DMS114 treated with DMSO at 0.1 percent for 48 hours (cell line): ENCODE results near the gene WNT9A.

Experiments
- DNase-seq: peaks from one replicate; lab custom pipeline; 2025; ENCODE audit not compliant: unreplicated experiment; lab: John Stamatoyannopoulos, UW

The WNT9A gene

DNA sequence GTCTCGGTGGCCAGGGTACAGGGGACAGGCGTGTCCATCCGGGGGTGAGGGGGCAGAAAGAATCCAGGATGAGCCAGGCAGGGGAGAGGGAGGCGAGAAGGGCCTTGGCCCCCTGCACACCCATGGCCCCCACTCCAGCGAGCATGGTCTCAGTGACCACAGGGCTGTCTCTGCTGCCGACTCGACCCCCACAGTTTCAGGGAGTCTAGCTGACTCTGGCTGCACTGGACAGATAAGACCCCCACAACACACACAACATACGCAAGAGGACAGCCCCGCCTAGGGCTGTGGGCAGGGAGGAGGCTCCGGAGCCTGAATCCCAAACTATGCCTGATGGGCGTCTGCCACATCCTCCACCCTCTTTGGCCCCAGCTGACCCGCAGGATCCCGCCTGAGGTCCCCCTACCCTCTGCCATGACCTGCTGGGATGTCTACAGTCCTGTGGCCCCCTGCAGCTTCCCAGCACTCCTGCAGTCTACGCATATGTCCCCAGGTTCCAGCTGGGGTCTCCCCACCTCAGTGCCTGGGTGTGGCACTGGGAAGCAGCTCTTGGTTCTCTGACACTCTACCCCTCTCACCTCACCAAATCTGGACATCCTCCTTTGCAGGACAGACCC, 22.0 kb downstream of the WNT9A start:
- DNase-seq = no peak

- no peak for DNase-seq
These were observed 22.7 kb downstream of the WNT9A start for GRCh38 chr1:227924833-227925574.

DNA sequence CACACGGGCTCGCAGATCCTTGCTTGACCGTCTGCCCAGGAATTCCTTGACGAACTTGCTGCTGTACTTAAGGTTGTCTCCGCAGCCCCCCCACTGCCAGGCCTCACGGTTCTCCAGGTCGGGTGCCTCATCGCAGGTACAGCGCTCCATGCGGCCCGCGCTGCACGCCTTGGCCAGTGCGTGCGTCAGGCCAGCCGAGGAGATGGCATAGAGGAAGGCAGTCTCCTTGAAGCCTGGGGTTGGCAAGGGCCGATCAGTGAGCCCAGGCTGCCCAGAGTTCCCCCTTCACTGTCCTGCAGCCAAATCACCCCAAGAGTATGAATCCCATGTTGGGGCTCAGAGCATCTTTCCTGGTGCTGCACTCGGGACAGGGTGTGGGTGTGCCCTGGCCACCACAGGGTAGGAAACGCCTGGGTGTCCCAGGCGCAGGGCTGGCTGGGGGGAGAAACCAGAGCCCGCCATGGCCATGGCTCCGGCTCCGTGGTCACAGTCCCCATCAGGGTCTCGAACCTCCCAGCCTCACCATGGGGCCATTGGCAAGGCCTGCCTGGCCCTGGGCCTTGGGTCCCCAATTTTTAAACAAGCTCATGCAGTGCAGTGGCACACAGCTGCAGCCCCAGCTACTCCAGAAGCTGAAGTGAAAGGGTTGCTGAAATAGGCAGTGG, 23.4 kb downstream of the WNT9A start:
- no peak for DNase-seq

DNA sequence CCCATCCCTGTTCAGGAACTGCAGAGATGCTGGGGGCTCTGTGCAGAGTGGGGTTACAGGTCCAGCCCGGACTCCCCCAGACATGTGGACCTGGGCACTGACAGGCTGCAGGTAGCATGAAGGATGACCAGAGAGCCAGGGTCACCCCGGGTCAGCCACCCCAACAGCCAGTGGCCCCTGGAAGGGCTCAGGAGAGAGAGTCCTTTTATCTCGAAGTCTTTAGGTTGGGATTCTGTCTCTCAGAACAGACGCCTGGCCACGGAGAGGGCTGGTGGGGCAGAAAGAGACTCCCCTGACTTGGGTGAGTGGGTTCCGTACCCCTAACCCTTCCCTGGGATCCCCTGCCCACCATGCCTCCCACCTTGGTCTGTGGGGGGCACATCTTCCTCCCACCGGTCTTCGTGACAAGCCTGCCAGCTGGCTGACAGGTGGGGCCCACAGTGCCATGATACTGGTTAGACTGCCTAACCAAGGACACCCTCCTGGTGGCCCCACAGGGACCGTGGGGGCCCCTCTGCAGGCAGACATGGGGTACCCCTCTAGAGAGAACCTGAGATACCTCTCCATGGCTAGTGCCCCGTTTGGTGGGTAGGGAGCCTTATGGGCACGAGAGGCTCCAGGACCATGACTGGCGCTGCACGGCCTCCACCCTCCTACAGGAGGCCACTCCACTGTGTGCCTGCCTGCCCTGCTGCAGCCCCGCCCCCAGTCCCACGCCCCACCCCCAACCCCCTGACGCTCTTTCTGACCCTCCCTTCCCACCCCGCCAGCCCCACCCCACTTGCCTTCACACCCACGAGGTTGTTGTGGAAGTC, 24.2 kb downstream of the WNT9A start:
- DNase-seq = no peak

- DNase-seq = no peak
These were observed 25.0 kb downstream of the WNT9A start for GRCh38 chr1:227922501-227923352.

- DNase-seq = no peak
These were observed 26.1 kb downstream of the WNT9A start for GRCh38 chr1:227921461-227922185.

- no peak for DNase-seq
These were observed 26.8 kb downstream of the WNT9A start for GRCh38 chr1:227920896-227921295.

GRCh38 chr1:227920426-227920825, 27.3 kb downstream of the WNT9A start:
- no peak for DNase-seq

- no peak for DNase-seq
These were observed 27.8 kb downstream of the WNT9A start for GRCh38 chr1:227919906-227920305.

DNA sequence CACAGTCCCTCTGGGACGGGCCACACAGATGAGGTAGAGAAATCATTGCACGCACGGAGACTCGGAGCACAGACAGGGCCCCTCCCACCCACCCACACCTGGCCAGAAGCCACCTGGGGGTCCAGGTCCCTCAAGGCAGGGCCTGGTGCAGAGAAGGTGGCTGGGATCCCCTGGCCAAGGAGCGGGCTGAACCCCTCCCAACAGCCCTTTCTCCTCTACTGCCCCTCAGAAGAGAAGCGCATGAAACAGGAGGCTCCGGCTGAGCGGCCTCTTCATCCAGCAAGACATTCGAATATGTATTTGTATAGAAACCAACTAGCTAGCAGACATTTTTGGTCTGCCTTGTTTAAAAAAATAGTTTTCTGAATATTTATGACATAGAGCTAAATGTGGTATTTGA, 29.0 kb downstream of the WNT9A start:
- no peak for DNase-seq

GRCh38 chr1:227918083-227918700, 29.5 kb downstream of the WNT9A start:
- DNase-seq = no peak

DNA sequence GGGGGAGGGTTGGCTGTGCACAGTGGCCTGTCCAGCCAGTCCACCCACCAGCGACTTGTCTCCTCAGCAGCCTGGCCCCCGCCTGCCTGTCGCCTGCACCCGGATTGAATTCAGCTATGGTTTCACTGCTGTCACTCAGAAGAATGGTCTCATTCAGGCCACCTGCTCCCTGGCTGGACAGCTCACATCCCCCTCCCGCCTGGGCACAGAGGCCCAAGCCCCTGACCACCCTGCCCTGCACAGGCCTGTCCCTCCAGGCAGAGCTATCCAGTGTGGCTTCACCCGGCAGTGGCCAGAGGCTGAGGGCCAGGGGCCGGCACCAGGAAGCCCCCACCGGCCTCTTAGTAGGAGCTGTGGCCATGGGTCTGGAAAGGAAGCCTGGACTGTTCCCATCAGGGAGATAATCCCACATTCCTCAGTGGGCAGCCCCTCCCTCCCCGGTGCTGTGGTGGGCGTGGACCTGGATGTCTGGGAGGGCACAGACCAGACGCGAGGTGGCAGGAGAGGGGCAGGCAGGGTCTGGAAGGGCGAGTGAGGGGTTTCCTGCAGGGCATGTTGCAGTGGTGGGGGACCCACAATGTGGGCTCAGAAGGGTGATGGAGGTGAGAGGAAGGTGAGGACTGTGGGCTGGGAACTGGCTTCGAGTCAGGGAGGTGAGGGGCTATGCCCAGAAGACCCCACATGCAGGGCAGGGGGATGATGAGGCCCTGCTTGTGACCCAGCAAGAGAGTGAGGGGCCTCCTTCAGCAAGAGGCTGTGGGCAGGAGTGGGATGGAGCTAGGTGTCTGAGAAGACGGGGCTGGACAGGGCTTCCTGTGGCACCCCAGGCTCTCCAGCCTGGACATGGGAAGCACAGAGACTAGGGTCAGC, 30.4 kb downstream of the WNT9A start:
- DNase-seq = no peak

DNA sequence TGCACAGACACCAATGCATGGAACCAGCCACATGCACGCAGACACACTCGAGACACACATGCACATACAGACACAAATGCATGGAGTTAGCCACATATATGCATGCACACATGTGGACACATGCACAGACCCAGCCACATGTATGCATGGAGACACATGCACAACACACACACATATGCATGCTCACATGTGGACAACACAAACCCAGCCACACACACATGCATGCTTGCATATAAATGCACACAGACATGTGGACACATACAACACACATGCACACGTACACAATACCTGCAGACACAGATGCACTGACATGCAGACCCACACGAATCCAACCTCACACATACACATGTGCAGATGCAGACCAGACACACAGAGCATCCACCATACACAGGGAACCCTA, 31.1 kb downstream of the WNT9A start:
- no peak for DNase-seq

GRCh38 chr1:227915564-227916553, 31.9 kb downstream of the WNT9A start:
- no peak for DNase-seq

DNA sequence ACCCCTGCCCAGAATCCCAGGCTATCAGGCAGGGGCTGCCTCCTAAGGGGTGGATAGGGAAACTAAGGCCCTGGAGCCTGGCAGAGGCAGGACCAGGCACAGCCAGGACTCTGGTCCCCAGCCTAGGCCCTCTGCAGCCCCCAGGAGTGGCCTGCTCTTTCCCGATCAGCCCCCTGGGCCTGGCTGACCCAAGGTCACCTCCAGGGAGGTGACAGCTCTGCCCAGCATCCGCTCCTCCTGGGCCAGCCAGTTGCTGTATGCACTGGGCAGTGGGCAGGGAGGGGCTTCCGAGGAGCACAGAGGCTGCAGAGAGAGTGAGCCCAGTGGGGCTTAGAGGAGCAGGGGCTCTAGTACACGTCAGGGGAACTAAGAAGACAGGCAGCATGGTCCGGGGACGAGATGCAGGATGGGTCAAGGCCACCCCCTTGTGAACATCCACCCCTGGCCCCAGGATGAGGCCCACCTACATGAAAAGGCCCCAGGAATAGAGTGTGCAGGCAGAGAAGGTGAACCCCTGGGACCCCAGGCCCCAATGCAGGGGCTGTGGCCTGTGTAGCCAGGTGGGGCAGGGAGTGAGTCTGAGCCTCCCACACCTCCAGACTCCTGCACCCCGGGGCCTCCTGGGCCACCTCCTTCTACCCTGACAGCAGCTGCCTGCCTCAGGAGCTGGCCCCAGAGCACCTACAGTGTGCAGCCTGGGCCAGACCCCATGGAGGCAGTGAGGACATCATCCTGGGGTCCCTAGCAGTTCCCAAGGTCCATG, 32.8 kb downstream of the WNT9A start:
- no peak for DNase-seq
